Adrenal gland (tissue), 5 donors: Measurements from ENCODE around the gene RALB.

Experiments
- POLR2A ChIP-seq, 2 donors: fragments of 450-650 bp; IDR thresholded peaks; one replicate each; pipeline ENCODE4 v1.6.1; 2017; ENCODE audit warnings: antibody characterized with exemption in 2 of 2, mild to moderate bottlenecking in 2 of 2, moderate library complexity in 1 of 2
- TF ChIP-seq, protein P1 (sequence below), 6 experiments: fragments of 450-650 bp in 4 of 6; fragments of 200-600 bp in 2 of 6; sonication (generic) in 1 of 6; IDR thresholded peaks; 1 replicate in 5 of 6; 2 replicates in 1 of 6; pipeline versions ENCODE4 v1.5.1 to v1.8.0; 2016 to 2021; ENCODE audit warnings: antibody characterized with exemption in 6 of 6, mild to moderate bottlenecking in 2 of 6, moderate library complexity in 1 of 6
- donor health status: DM: no; HTN: no; CAD: no.

DNA sequence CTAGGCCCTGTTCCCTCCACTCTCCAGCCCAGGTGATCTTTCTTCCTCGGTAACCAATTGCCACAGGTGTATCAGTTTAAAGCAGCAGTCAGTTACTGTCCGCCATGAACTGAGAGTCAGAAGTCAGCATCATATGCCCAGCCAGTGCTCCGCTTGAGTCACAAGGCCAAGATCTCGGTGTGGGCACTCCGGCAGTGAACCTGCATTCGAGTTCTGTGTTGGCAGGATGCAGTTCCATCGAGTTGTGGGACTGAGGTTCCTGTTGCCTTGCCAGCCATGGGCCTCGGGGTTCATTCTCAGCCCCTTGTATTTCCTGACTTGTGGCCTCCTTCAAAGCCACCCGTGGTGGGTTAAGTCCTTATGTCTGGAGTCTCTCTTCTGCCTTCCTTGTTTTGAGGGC lies 26.3 kb upstream of the RALB start:
- TF ChIP-seq POLR2A (IDR thresholded peaks at IDR 0.05) = no peak
- TF ChIP-seq, protein P1, sequence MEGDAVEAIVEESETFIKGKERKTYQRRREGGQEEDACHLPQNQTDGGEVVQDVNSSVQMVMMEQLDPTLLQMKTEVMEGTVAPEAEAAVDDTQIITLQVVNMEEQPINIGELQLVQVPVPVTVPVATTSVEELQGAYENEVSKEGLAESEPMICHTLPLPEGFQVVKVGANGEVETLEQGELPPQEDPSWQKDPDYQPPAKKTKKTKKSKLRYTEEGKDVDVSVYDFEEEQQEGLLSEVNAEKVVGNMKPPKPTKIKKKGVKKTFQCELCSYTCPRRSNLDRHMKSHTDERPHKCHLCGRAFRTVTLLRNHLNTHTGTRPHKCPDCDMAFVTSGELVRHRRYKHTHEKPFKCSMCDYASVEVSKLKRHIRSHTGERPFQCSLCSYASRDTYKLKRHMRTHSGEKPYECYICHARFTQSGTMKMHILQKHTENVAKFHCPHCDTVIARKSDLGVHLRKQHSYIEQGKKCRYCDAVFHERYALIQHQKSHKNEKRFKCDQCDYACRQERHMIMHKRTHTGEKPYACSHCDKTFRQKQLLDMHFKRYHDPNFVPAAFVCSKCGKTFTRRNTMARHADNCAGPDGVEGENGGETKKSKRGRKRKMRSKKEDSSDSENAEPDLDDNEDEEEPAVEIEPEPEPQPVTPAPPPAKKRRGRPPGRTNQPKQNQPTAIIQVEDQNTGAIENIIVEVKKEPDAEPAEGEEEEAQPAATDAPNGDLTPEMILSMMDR (IDR thresholded peaks at IDR 0.05) = no peak
